ENCODE measurements around the gene TTBK2. TPM values are rescaled to one million over a fixed set of nuclear protein-coding genes. Genes with fewer than 3 reads are reported as not detected.
A peak's percentile ranks its signal among the peaks of the same experiment; 100 is the strongest.

TTBK2 gene
- total RNA-seq, 2 donors from 2014 or later = 9.7 to 12.3 TPM

DNA sequence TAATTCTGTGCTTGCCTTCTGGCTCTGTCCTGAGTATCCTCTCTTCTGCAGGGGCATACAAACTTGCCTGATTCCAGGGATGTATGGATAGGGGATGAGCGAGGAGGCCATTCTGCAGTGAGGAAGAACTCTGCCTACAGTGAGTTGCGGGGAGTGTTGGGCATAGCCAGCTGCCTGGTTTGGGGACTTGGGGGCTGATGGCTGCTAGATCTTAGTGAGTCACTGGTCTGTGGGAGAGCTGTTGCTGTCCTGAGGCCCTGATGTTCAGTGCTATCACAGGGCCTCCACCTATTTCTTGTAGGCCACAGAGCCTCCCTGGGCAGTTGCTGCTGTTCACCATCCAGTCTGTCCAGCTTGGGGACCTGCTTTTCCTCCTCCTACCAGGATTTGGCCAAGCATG lies 204.0 kb downstream of the TTBK2 start:
- intact Hi-C loops (cut with DNase I, micrococcal nuclease) = no loop called here
- no peak for DNase-seq
- no peak for ATAC-seq

DNA sequence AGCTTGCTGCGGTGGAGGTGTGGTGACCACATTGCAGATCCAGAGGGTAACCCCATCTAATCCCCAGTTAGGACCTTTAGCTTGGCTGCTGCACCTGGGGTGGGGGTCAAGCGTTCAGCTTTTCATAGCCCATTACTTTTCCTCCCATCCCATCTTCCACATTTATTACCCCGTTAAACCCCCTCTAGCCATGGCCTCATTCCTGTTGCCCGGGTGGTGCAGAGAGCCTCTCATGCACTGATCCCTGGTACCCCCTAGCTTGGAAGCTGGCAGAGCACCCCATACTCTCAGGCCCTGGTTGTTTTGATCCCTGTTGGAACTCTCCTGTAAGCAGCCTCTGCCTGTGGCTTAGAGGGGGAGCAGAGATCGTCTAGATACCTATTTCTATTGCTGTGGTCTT lies 204.5 kb downstream of the TTBK2 start:
- DNase-seq (no peak), ATAC-seq (no peak)
- intact Hi-C loops (cut with DNase I, micrococcal nuclease) = no loop called here

- intact Hi-C loops (cut with DNase I, micrococcal nuclease) = no loop called here
- no peak for DNase-seq
- ATAC-seq = no peak
These were observed 208.0 kb downstream of the TTBK2 start for GRCh38 chr15:42712584-42712983.

DNA sequence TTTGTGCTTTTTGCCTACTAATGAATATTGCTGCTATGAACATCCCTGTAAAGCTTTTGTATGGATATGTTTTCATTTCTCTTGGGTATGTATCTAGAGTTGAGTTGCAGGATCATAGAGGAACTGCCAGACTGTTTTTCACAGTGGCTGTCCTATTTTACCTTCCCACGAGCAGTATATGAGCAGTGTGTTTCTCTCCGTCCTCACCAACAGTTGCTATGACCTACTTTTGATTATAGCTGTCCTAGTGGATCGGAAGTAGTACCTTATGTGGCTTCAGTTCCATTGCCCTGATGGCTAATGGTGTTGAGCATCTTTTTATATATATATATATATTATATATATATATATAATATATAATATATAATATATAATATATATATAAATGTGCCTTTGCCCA lies 208.8 kb downstream of the TTBK2 start:
- DNase-seq = no peak

GRCh38 chr15:42710662-42711061 lies 209.9 kb downstream of the TTBK2 start:
- intact Hi-C loops (cut with DNase I, micrococcal nuclease) = no loop called here

More for the DNA sequence above, 208.8 kb downstream of the TTBK2 start:
- intact Hi-C loops (cut with DNase I, micrococcal nuclease) = no loop called here
- no peak for ATAC-seq

GRCh38 chr15:42707873-42708544 lies 212.6 kb downstream of the TTBK2 start:
- ATAC-seq = no peak
- no peak for DNase-seq
- intact Hi-C loops (cut with DNase I, micrococcal nuclease) = loop anchor here in 1 of 2 donors (10.0 kb wide), 1 partner anchor 217 kb away; the partner anchor contains the start of gene TTBK2

More at GRCh38 chr15:42710662-42711061, 209.9 kb downstream of the TTBK2 start:
- ATAC-seq (no peak), DNase-seq (no peak)

DNA sequence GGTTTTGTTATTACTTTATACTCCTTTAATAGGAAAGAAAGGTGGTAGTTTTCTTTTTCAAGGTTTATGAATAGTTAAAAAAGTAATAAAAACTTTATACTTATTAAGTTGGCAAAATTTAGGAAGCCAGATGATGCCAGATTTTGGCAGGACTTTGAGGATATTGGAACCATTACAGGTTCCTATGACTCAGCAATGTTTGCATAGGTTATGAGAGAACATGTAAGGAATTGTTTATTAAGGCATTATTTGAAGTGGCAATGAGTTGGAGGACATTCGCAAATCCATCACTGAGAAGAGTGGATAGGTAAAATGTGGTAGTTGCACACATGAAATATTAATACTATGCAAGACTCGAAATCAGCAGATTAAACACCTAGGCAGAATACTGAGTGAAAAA lies 213.5 kb downstream of the TTBK2 start:
- intact Hi-C loops (cut with DNase I, micrococcal nuclease) = loop anchor here in 1 of 2 donors (10.0 kb wide), 1 partner anchor 218 kb away; the partner anchor contains the start of gene TTBK2
- DNase-seq = no peak
- ATAC-seq = no peak

- ATAC-seq (no peak), DNase-seq (no peak)
- intact Hi-C loops (cut with DNase I, micrococcal nuclease) = loop anchor here in 1 of 2 donors (10.0 kb wide), 1 partner anchor 219 kb away; the partner anchor contains the start of gene TTBK2
These were observed 215.2 kb downstream of the TTBK2 start for GRCh38 chr15:42705336-42705735.

DNA sequence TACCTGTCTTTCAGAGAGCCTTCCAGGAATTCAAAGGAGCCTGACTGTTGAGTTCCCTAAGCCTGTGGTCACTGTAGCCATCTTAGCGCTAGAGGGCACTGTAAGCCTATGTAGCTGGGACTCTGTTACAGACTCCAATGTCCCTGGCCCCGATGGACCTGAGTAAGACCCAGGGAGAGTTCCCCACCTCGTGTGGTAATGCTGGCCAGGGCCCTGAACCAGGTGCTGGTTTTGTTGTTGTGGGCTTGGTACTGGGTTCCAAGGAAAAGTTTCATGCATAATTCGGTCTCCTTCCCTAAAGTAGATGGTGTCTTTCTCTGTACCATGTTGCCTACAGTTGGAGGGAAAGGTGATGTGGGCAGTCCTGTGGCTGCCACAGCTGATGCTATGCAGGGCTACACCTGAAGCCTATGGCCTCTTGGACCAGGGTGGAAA lies 216.1 kb downstream of the TTBK2 start:
- DNase-seq (peak; percentile 39 to 70), ATAC-seq (peak; percentile 96)
- intact Hi-C loops (cut with DNase I, micrococcal nuclease) = loop anchor here in 1 of 2 donors (10.0 kb wide), 1 partner anchor 220 kb away; the partner anchor contains the start of gene TTBK2

DNA sequence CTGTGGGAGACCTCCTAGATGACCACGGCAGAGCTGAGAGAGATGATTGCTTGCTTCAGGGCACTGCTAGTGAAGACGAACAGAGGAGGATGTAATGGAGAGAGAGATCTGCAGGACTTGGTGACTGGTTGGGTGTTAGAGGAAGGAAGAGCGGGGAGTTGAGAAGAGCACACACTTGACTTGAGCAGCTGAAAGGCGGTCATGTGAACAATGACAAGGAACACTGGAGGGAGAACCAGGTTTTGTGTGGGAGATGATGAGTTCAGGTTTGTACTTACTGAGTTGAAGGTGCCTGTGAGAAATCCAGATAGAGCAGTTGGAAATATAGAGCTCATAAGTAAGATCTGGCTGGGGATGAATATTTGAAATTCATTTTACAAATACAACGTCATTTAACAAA lies 224.0 kb downstream of the TTBK2 start:
- no peak for DNase-seq
- intact Hi-C loops (cut with DNase I, micrococcal nuclease) = no loop called here
- ATAC-seq = no peak

GRCh38 chr15:42695527-42696071 lies 225.0 kb downstream of the TTBK2 start:
- intact Hi-C loops (cut with DNase I, micrococcal nuclease) = no loop called here
- ATAC-seq (no peak), DNase-seq (no peak)

- intact Hi-C loops (cut with DNase I, micrococcal nuclease) = no loop called here
- no peak for DNase-seq
- ATAC-seq = no peak
These were observed 226.2 kb downstream of the TTBK2 start for GRCh38 chr15:42694398-42694797.

GRCh38 chr15:42693942-42694341 lies 226.6 kb downstream of the TTBK2 start:
- ATAC-seq (no peak), DNase-seq (no peak)
- intact Hi-C loops (cut with DNase I, micrococcal nuclease) = no loop called here

GRCh38 chr15:42693496-42693895 lies 227.1 kb downstream of the TTBK2 start:
- DNase-seq (no peak), ATAC-seq (no peak)
- intact Hi-C loops (cut with DNase I, micrococcal nuclease) = no loop called here

DNA sequence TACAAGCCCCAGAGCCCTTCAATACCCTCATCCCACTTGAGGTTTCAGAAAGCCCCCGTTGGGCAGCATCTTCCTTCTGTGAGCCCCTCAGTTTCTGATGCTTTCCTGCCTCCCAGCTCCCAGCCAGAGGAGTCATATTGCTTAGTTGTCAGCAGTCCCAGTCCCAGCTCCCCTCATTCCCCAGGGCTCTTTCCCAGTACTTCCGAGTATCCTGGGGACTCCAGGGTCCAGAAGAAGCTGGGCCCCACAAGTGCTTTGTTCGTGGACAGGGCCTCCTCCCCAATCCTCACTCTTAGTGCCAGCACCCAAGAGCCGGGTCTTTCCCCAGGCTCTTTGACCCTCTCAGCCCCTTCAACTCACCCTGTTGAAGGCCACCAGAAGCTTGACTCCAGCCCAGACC lies 227.6 kb downstream of the TTBK2 start:
- intact Hi-C loops (cut with DNase I, micrococcal nuclease) = no loop called here
- ATAC-seq = no peak

DNA sequence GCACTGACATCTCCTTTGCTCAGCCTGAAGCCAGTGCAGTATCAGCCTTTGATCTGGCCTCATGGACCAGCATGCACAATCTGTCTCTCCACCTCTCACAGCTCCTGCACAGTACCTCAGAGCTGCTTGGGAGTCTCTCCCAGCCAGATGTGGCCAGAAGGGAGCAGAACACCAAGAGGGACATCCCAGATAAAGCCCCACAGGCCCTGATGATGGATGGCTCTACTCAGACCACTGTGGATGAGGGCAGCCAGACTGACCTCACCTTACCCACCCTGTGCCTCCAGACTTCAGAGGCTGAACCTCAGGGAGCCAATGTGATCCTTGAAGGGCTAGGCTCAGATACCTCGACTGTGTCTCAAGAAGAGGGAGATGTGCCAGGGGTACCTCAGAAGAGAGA lies 228.0 kb downstream of the TTBK2 start:
- intact Hi-C loops (cut with DNase I, micrococcal nuclease) = no loop called here
- DNase-seq (no peak), ATAC-seq (no peak)

More for the DNA sequence above, 227.6 kb downstream of the TTBK2 start:
- DNase-seq = no peak

DNA sequence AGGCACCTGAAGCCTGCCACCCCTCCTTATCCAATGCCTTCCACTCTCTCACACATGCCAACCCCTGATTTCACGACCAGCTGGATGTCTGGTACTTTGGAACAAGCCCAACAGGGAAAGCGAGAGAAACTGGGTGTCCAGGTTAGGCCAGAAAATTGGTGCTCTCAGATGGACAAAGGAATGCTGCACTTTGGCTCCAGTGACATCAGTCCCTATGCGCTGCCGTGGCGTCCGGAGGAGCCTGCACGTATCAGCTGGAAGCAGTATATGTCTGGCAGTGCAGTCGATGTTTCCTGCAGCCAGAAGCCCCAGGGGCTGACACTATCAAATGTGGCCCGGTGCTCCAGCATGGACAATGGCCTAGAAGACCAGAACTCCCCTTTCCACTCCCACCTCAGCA lies 228.8 kb downstream of the TTBK2 start:
- DNase-seq (no peak), ATAC-seq (no peak)
- intact Hi-C loops (cut with DNase I, micrococcal nuclease) = no loop called here

GRCh38 chr15:42691308-42691707 lies 229.3 kb downstream of the TTBK2 start:
- DNase-seq = no peak
- intact Hi-C loops (cut with DNase I, micrococcal nuclease) = no loop called here
- no peak for ATAC-seq
